Measurements from ENCODE around the gene ZNF630.

DNA sequence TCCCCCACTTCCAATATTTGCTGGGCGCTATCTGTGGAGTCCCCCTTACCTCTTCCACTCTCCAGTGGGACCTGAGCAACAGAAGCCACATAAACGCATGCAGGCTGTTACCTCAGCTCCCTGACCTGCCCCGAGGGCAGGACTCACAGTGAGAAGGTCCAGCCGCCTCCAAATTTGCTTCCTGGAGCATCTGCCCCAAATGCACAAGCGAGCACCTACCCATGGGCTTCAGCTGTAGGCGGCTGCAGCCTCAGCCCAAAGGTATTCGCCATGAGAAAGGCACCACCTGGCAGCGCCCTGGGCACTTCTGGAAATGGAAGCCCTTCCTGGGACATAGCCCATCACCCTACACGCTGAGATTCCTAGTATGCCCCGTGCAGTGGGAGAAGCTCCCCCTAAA lies 41.2 kb downstream of the ZNF630 start:
- TF ChIP-seq CTCF (IDR thresholded peaks at IDR 0.05) (no peak), POLR2A (IDR thresholded peaks at IDR 0.05) (no peak)

Data from testis (tissue), 2 donors.